NCI-H2029 (cell line): Measurements from ENCODE around the gene PIKFYVE.
"Not testable (repeated sequence)": the region's sequence is repeated elsewhere in the genome, so short reads cannot be mapped to it uniquely, and the experiment has no call there.

Source experiments
- DNase-seq: peaks from one replicate; lab custom pipeline; 2025; lab: John Stamatoyannopoulos, UW

PIKFYVE gene

DNA sequence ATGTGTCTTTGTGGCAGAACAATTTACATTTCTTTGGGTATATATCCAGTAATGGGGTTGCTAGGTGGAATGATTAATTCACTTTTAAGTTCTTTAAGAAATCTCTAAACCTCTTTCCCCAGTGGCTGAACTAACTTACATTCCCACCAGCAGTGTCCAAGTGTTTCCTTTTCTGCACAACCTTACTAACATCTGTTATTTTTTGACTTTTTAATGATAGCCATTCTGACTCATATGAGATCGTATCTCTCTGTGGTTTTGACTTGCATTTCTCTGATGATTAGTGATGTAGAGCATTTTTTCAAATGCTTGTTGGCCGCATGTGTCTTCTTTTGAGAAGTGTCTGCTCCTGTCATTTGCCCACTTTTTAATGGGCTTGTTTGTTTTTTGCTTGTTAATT lies 97.4 kb downstream of the PIKFYVE start:
- DNase-seq = no peak

DNA sequence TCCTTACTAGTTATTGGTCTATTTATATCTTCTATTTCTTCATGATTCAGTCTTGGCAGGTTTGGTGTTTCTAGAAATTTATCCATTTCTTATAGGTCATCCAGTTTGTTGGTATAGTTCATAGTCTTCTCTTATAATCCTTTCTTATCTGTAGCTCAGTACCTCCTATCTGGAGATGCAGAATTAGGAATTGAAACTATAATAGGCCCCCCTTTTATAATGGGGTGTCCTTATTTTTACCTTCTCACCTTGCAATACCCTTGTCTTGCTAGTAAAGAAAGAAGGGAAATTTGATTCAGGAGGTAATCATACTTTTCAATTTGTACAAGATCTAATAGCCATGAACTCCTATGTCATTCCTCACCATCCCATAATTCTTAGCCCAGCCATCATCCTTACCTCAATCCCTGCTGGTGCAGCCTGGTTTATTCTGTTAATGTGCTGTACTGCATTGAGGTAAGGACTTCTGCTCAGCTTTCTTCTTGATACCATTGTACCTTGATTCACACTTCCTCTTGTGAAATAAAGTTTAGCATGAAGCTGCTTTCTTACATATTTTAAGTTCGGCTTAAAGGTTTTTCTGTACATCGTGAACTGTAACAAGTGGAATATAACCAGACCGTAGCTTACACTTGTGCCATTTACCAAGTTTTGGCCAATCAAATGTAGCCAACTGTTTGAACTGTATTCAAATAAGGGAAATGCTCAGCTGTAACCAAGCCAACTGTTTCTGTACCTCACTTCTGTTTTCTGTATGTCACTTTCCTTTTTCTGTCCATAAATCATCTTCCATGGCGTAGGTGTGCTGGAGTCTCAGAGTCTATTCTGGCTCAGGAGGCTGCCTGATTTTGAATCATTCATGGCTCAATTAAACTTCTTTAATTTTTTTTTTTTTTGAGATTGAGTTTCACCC lies 100.4 kb downstream of the PIKFYVE start:
- no peak for DNase-seq

DNA sequence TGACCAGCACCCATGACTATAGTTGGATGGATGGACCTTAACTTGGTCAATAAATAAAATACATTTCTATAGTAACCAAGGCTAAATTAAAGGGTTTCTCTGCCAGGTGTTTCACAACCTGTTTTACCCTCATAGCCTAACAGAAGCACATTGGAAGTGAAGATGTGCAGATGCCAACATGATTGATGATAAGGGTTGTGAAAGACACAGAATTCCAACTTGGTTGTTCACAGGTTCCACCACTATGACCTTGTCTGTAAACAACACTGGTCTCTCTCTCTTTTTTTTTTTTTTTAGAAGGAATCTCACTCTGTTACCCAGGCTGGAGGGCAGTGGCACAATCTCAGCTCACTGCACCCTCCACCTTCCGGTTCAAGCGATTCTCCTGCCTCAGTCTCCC lies 103.0 kb downstream of the PIKFYVE start:
- no peak for DNase-seq

DNA sequence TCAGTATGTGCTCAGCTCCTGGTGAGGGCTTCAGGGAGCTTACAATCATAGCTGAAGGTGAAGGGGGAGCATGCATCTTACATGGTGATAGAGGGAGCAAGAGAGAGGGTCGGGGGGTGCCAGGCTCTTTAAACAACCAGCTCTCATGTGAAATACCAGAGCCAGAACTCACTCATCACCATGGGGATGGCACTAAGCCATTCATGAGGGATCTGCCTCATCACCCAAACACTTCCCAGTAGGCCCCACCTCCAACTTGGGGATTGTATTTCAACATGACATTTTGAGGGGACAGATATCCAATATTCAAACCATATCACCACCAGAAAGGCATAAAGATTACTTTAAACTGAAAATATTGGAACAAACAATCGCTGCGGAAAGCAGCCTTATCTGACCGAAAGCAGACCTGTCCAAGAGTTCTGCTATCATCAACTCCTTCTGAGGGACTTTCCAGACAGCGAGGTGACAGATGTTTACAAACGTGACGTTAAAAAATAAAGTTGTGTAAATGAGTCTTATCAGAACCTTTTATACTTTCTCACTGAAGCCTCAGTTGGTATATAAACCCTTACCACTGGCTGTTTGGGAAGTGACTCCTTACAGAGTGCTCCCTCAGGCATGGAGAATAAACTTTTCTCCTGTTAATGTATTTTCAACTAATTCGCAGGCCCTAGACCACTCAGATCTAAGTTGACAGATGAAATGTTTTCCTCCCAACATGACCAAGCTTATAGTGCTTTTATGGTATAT lies 105.0 kb downstream of the PIKFYVE start:
- no peak for DNase-seq

DNA sequence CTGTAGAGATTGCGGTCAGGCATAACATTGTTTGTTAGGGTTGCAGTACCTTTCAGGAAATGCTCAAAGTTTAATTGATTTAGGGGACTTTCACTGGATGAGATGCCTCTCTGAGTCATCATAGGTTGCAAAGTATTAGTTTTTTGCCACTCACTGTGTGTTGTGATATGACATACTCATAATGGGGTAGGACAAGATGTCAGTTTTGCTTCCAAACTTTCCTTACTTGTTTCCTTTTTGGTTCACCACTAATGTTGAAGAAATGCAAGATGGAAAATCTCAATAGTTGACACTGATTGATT lies 105.5 kb downstream of the PIKFYVE start:
- no peak for DNase-seq

DNA sequence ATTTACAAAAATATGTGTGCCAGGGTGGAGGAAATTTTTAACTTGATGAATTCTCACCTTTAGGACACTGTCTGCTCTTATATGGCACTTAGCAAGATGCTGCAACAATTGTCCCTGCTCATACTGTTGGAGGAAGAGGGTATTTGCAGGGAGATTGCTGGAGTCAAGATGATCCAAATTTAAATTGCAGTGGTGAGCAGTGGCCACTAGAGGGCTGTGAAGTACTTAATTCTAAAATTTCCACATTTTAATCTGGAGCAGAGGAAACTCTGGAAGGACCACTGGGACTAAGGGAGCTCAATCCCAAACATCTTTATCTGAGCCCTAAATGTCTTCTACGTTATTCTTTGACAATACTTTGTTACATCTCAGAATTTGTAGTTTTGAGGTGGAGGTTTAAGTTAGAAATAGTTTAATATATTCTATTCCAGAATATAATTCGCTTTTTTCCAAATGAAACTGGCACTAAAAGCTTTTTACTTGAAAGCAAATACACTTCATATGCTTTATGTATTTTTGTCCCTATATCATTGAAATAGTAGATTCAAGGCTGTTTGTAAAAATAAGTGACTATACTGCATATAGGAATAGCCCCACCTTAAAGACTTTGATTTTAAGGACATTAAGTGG lies 107.5 kb downstream of the PIKFYVE start:
- DNase-seq = peak; percentile 10

DNA sequence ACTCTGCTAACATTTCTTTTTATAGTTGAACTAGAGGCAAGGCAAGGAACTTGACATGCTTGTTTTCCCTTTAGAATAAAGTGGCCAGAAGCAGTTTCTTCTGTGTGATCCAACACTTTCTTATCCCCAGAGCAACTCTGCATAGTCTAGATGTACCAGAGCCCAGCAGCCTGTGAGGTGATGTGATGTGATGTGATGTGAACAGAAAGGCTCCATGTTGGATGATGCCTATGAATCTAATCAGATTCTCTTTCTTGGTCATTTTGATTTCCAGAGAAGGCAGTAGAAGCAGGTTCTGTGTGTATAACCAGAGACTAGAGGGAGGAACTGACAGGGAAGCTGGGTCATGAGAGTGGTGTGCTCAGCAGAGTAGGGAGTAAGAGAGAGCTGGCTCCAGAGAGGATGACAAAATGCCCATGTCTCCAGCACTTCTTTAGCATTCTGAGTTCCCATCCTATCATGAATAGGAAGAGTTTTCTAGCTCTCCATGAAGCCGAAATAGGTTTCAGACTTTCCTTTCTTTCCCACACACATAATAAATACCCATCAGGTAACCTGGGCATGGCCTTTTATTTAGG lies 109.5 kb downstream of the PIKFYVE start:
- no peak for DNase-seq

DNA sequence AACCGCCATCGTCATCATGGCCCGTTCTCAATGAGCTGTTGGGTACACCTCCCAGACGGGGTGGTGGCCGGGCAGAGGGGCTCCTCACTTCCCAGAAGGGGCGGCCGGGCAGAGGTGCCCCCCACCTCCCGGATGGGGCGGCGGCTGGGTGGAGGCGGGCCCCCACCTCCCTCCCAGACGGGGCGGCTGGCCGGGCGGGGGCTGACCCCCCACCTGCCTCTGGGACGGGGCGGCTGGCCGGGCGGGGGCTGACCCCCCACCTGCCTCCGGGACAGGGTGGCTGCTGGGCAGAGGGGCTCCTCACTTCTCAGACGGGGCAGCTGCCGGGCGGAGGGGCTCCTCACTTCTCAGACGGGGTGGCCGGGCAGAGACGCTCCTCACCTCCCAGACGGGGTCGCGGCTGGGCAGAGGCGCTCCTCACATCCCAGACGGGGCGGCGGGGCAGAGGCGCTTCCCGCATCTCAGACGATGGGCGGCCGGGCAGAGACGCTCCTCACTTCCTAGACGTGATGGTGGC lies 111.3 kb downstream of the PIKFYVE start:
- not testable (repeated sequence) for DNase-seq

DNA sequence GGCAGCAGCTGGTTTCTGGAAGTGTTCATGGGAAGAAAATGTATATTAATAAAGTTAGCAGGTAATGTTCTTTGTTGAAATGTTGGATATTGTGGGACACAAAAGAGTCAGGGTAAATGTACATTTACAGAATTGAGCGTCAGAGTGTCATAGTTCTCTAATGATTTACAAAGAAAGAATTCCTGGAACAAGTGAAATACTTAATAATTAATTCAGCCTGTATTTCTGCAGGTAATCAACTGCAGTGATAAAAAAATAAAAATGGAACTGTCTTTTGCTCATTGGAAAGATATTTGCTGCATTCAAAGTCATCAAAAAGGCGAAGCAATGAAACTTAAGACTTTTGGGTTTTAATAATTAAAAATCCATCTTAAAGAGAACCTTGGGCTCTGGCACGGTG lies 113.1 kb downstream of the PIKFYVE start:
- no peak for DNase-seq

DNA sequence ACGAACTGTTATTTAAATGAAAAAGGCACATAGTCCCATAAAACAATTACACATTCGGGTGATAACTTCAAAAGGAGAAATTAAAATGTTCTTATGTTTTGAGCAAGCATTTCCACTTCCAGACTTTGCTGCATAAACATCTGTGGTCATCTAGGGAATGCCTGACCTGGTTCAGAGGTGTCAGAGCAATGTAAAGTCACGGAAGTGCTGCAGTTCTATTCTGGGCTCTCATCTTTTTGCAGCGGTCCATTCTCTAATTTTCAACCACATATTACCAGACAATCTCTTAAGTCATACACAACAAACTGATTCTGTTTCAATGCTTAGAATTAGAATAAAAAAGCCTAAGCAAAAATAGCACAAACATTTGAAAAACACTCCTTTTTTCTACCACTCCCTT lies 118.6 kb downstream of the PIKFYVE start:
- no peak for DNase-seq

DNA sequence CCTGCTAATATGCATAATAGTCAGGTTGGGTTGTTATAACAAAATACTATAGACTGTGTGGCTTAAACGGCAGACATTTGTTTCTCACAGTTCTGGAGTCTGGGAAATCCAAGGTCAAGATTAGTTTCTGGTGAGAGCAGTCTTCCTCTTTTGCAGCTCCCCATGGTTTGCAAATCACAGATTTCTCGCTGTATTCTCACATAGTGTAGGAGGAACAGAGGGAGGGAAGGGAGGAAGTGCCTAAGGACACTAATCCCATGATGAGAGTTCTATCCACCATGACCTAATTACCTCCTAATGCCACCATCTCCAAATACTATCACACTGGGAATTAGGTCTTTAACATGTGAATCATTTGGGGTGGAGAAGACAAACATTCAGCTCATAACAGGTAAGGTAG lies 120.5 kb downstream of the PIKFYVE start:
- no peak for DNase-seq

DNA sequence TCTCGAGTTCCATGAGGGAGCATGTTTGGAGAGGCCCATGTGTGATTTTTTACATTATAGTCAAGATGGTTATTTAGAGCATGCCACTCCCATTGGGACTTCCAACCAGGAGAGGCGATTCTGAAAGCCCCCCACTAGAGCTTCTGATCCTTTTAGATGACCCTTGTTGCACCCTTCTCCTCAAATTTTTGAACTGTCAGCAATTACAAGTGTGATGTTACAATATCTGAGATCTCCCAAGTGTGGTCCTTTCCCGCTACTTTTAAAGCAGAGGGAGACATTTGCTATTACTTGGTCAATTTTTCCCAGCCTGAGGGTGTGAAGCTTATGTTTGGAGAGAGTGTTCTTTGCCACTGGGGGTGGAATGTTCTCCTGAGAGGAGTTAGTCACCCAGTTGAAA lies 123.9 kb downstream of the PIKFYVE start:
- DNase-seq = no peak

DNA sequence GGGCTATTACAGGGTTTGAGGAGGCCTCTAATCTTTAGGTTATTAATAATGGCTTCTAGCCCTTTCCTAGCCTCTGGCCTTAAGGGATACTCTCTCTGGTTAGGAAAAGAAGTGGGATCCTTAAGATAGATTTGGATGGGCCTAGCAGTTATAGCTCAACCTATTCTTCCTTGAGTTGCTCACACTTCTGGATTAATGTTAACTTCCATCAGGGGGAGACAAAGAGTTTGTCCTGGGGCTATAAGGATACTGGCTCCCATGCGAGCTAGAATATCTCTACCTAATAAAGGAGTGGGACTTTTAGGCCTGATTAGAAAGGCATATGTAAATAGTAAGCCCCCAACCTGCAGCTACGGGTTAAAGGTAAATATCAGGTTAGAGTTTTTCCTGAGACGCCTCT lies 126.2 kb downstream of the PIKFYVE start:
- no peak for DNase-seq

DNA sequence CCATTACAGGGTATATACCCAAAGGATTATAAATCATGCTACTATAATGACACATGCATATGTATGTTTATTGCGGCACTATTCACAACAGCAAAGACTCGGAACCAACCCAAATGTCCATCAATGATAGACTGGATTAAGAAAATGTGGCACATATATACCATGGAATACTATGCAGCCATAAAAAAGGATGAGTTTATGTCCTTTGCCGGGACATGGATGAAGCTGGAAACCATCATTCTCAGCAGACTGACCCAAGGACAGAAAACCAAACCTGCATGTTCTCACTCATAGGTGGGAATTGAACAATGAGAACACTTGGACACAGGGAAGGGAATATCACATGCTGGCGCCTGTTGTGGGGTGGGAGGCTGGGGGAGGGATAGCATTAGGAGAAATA lies 130.7 kb downstream of the PIKFYVE start:
- not testable (repeated sequence) for DNase-seq

DNA sequence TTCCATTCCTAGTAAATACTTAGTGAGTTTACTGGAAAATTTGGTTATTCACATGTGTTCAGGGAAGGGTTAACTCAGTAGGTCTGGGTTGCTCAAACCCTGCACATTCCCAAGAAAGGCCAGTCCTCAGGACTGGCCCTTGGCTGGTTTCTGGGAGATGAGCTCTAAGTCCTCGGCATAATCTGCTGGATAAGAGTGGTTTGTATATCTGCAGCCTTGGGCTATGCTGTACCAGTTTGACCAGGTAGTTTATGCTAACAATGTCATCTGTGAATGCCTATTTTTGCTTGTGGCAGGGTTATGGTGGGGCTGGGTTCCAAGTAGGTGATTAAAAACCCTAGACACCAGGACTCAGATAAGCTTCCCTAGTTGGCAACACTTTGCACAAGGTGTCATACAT lies 133.1 kb downstream of the PIKFYVE start:
- DNase-seq = no peak

DNA sequence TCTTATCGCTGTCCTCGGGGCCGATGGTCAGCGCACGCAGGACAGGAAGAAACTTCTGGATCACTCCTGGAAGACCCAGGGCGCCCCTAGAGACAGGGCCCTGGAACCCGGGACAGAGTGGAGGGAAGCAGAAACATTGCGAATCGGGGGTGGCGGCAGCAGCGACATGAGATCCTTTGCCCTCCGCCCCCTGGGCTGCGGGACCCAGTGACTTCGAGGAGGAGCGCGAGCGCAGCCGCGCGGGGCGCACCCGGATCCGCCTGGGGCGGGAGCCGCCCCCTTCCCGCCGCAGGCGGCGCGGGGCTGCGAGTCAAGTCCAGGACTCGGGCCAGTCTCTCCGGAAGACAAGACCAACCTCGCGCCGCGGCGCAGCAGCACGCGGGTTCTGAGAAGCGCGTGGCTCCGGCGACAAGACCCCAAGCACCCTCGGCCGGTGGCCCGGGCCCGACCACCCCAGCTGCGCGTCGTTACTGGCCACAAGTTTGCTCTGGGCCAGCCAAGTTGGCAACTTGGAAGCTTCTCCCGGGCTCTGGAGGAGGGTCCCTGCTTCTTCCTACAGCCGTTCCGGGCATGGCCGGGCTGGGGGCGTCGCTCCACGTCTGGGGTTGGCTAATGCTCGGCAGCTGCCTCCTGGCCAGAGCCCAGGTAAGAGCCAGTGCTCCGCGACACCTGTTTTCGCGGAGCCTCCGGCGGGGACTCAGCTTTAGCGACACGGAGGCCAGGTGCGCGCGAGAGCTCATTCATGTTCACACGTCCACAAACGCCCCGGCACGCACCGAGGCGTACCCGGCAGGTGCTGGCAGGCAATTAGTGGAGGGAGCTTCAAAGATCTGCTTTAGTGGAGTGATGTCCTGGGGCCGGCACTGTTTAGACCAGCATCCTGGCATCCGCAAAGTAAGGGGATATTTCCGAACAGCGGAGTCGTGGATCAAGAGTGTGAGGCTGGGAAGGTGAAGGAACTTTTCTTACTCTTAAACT lies 140.7 kb downstream of the PIKFYVE start, which contains the start of gene PTH2R:
TSS of gene PTH2R (plus strand) at position 319 of the 978 bp plus-strand sequence. CDS start at position 571, 252 bp downstream.
- DNase-seq = peak; percentile 39

DNA sequence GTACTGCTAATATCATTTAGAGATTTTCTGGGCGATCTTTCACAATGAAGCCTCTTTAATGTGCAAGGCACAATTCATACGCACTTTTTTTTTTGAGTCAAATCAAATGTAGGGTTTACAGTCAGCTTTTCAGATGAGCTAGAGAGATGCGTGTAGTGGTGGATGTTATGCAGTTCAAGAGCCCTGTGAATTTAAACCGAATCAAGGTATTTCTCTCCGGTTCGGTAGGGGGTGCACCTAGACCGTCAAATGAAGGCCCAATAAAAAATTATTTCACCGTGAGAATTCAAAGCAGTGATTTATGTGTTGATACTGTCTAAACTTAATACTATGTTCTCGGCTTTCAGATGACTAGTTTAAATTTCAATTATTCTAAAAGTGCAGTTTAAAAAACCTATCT lies 141.6 kb downstream of the PIKFYVE start:
- no peak for DNase-seq
